ENCODE results near the gene TSPO.

The TSPO gene

DNA sequence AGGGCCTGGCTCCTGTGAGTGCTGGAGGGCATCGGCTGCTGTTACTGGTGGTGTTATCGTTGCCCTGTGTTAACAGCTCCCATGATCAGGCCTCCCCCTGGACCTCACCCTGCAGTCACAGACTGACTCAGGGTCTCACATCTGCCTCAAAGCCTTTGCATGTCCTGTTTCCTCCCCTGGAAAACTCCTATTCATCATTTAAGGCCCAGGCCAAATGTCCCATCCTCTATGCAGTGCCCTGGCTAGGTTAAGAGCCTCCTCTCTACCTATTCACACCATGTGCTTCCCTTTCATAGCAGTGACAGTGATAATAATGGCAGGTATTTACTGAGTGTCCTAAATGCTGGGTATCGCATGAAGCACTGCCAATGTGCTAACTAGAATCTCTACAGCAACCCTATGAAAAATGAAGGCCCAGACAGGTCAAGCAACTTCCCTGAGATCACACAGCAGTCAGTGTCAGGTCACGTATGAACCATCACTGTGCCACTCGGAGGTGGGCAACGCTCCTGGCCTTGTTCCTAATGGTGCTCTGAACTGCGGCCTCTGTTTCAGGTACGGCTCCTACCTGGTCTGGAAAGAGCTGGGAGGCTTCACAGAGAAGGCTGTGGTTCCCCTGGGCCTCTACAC is 9.3 kb downstream of the TSPO start:
- no peak for TF ChIP-seq CTCF (IDR thresholded peaks at IDR 0.05; ENCODE audit: control insufficient read depth, extremely low read depth, insufficient read depth)
- no peak overlapping the region for H3K4me3 ChIP-seq (ENCODE audit: low read depth, low read length)

DNA sequence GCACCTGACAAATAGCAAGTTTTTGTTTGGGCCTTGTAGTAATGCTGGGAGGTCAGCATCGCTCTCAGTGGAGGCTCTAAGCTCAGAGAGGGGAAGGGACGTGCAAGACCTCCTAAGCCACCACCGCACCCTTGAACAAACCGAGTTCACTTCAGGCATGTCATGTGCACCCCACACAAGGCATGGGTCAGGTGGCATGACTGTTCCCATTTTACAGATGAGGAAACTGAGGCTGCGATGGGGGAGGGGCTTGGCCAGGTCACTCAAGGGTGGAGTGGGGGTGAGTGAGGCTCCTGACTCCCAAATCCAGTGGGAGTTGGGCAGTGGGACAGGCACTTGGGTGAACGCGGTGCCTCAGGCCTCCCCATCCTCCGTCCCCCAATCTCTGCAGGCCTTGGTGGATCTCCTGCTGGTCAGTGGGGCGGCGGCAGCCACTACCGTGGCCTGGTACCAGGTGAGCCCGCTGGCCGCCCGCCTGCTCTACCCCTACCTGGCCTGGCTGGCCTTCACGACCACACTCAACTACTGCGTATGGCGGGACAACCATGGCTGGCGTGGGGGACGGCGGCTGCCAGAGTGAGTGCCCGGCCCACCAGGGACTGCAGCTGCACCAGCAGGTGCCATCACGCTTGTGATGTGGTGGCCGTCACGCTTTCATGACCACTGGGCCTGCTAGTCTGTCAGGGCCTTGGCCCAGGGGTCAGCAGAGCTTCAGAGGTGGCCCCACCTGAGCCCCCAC is 11.2 kb downstream of the TSPO start:
- TF ChIP-seq CTCF (IDR thresholded peaks at IDR 0.05; ENCODE audit: control insufficient read depth, extremely low read depth, insufficient read depth), result no peak
- H3K4me3 ChIP-seq (ENCODE audit: low read depth, low read length), result no peak overlapping the region
- no peak for DNase-seq (ENCODE audit: low read depth)

More for the DNA sequence above, 9.3 kb downstream of the TSPO start:
- no peak for DNase-seq (ENCODE audit: low read depth)

DNA sequence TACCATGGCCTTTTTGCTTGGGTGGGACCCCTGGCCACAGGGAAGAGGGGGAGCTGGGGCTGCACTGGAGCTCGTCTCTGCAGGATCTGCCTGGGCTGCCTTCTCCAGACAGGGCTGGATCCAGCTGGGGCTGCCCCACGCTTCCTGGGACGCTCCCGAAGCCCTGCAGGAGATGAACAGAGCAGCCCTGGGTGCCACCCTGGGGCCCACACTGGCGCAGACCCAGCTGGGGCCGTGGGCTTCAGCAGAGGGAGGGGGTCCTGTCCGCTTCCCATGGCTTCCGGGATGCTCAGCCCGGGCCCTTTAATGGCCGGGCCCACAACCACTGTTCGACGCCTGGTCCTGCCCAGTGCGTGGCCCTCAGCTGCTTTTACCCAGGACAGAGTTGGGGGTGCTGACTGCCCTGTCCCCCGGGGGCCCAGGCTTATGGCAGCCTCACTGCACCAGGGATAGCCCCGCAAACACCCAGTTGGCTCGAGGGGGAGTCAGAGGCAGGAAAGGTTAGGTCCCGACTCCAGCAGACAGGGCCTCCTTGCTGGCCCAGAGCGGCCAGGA is 12.0 kb downstream of the TSPO start:
- no peak for DNase-seq (ENCODE audit: low read depth)
- no peak for TF ChIP-seq CTCF (IDR thresholded peaks at IDR 0.05; ENCODE audit: control insufficient read depth, extremely low read depth, insufficient read depth)
- no peak overlapping the region for H3K4me3 ChIP-seq (ENCODE audit: low read depth, low read length)

DNA sequence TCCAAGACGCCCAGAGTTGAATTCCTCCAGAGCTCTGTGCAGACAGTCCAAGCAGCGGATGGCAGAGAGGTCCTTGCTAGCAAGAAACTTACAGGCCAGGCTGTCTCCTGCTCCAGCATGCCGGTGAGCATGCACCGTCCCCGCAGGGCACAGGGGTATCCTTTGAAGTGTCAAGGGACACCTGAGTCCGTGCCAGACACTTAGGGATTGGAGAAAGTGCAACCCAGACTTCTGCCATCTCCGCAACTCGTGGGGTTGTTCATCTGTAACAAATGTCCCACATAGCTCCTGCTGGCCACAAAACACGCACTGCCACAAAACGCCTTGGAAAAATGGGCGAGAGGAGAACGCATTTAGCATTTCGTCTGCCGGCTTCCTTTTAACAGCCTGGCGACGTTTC is 13.3 kb downstream of the TSPO start:
- no peak for TF ChIP-seq CTCF (IDR thresholded peaks at IDR 0.05; ENCODE audit: control insufficient read depth, extremely low read depth, insufficient read depth)
- DNase-seq (ENCODE audit: low read depth), result no peak
- no peak overlapping the region for H3K4me3 ChIP-seq (ENCODE audit: low read depth, low read length)

- TF ChIP-seq CTCF (IDR thresholded peaks at IDR 0.05; ENCODE audit: control insufficient read depth, extremely low read depth, insufficient read depth), result no peak
- DNase-seq (ENCODE audit: low read depth), result no peak
- no peak overlapping the region for H3K4me3 ChIP-seq (ENCODE audit: low read depth, low read length)
Observed at GRCh38 chr22:43166132-43166930, 15.0 kb downstream of the TSPO start.

DNA sequence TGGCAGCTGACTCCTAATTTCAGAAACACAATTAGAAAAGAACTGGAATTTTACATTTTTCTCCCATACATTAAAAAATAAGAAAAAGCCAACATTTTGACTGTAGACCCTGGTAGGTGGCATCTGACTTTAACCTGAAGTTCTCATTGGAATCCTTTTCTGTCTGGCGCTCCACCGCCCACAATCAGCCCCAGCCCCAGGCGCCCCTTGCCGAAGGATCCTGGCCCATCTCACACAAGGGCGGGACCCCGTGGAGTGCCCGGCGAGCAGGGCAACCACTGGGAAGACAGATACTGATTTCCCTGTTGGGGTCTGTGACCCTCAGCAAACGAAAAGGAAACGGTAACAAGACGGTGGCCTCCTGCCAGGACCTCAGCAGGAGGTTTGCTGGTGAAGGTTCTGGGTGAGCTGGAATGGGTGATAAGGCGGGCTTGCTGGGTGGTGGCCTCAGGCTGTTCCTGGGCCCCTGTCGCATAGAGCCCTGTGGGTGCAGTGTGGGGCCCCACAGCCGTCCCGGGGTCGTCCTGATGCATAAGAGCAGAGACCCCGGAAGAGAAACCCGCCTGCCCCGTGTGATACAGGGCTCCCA is 15.7 kb downstream of the TSPO start:
- TF ChIP-seq CTCF (IDR thresholded peaks at IDR 0.05; ENCODE audit: control insufficient read depth, extremely low read depth, insufficient read depth), result no peak
- no peak for DNase-seq (ENCODE audit: low read depth)
- H3K4me3 ChIP-seq (ENCODE audit: low read depth, low read length), result no peak overlapping the region

Measured in LNCaP clone FGC (cell line).